Stomach (tissue), 9 donors: ENCODE results near the gene KLHL28. TPM values are rescaled to one million over a fixed set of nuclear protein-coding genes. Genes with fewer than 3 reads are reported as not detected.

Experiments used
- DNase-seq, 2 donors: peaks; one replicate each; pipeline versions ENCODE4 v3.0.0 to v3.0.0-alpha.2; 2013 to 2019
- H3K27ac ChIP-seq, 5 donors: fragments of 200-600 bp in 4 of 5; sonication (generic) in 4 of 5; one replicate each; pipeline ENCODE4 v1.5.1; 2013 to 2019; ENCODE audit warnings: mild to moderate bottlenecking in 1 of 5, moderate library complexity in 1 of 5
- H3K27me3 ChIP-seq, 3 donors: fragments of 200-600 bp; sonication (generic); one replicate each; pipeline ENCODE4 v1.5.1; 2017 to 2019; ENCODE audit warnings: mixed run types in 1 of 3
- H3K36me3 ChIP-seq, 4 donors: fragments of 200-600 bp; sonication (generic); 1 replicate in 3 of 4; 2 replicates in 1 of 4; pipeline ENCODE4 v1.5.1; 2016 to 2019
- H3K4me1 ChIP-seq, 4 donors: fragments of 200-600 bp; sonication (generic); one replicate each; pipeline ENCODE4 v1.5.1; 2016 to 2019
- H3K4me3 ChIP-seq, 4 donors: fragments of 200-600 bp; sonication (generic) in 3 of 4; one replicate each; pipeline ENCODE4 v1.5.1; 2016 to 2019; ENCODE audit warnings: mild to moderate bottlenecking in 1 of 4
- H3K9me3 ChIP-seq, 4 donors: fragments of 200-600 bp; sonication (generic); one replicate each; pipeline ENCODE4 v1.5.1; 2016 to 2019
- EP300 ChIP-seq: sonication (generic); formaldehyde crosslinking; IDR thresholded peaks from one replicate; pipeline ENCODE4 v1.6.1; 2017; ENCODE audit warnings: antibody characterized with exemption
- POLR2A ChIP-seq, 4 donors: fragments of 450-650 bp; IDR thresholded peaks; one replicate each; pipeline ENCODE4 v1.6.1; 2016; ENCODE audit warnings: antibody characterized with exemption in 4 of 4, control low read depth in 2 of 4, mild to moderate bottlenecking in 1 of 4, moderate library complexity in 1 of 4
- POLR2AphosphoS5 ChIP-seq, 3 donors: sonication (generic); formaldehyde crosslinking; IDR thresholded peaks; one replicate each; pipeline ENCODE4 v1.6.1; 2016; ENCODE audit warnings: antibody characterized with exemption in 3 of 3
- WGBS, 5 donors: extraction: QIAGEN DNeasy Blood & Tissue Kit in 3 of 5; methylation state at CpG; one replicate each; pipeline versions ENCODE4 v1.1.5 to v1.1.7; 2013 to 2018; 5-methylcytosine and 5-hydroxymethylcytosine counted together
- intact Hi-C: fragments of 100-400 bp; cut with DNase I; formaldehyde crosslinking; loops from one replicate; pipeline ENCODE4 v1.15.1; 2023; ENCODE audit warnings: low total_unique reads
- polyA plus RNA-seq, 3 donors: library from polyadenylated mRNA; stranded (reverse); fragments of 200-250 nt; gene quantifications; one replicate each; pipeline ENCODE4 v1.2.3, GENCODE V29; 2013
- total RNA-seq, 5 donors: library from RNA; depleted of rRNA; stranded (reverse); fragments of >200 nt; gene quantifications; one replicate each; pipeline versions ENCODE4 v1.1.0 to v1.2.3, GENCODE V29; 2014 to 2016
- TF ChIP-seq, protein P1 (sequence below), 7 experiments: fragments of 450-650 bp in 4 of 7; fragments of 200-600 bp in 3 of 7; sonication (generic) in 3 of 7; IDR thresholded peaks; one replicate each; pipeline ENCODE4 v1.5.1; 2016 to 2019; ENCODE audit warnings: antibody characterized with exemption in 7 of 7, control low read depth in 2 of 7, mild to moderate bottlenecking in 1 of 7
- donor health status: healthy with polysubstance abuse.
- donor health status: Bipolar disorder and iron deficiency.
- donor health status: healthy.

KLHL28 gene
- total and polyA plus RNA-seq, 8 donors, result 1.5 to 20.6 (median 7.0) TPM

DNA sequence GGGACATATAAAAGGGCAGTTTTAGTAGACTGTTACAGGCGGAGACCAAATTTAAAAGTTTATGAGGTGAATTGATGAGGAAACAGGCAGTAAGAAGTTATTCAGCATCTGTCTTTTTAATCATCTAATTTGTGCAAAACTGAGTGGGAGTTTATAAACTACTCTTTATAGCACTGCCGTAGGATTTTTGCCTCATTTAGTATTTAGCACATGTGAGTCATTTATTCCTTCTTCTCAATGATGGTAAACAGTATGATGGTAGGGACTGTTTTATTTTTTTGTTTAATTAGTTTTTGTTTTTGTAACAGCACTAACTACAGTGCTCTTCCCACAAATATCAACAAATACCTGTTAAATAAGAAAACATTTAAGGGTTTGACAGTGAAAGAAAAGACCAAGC lies 20.8 kb upstream of the KLHL28 start:
- WGBS, 5 donors, result 77 to 88% (median 86%) methylated on average over 2 of the region's 2 CpGs
- peaks cover 0 to 13% (median 10%) of the 10 kb centered on the region in 4 donors for H3K4me1 ChIP-seq
- TF ChIP-seq POLR2A (IDR thresholded peaks at IDR 0.05) (no peak), POLR2AphosphoS5 (IDR thresholded peaks at IDR 0.05) (no peak), EP300 (no peak)
- TF ChIP-seq, protein P1, sequence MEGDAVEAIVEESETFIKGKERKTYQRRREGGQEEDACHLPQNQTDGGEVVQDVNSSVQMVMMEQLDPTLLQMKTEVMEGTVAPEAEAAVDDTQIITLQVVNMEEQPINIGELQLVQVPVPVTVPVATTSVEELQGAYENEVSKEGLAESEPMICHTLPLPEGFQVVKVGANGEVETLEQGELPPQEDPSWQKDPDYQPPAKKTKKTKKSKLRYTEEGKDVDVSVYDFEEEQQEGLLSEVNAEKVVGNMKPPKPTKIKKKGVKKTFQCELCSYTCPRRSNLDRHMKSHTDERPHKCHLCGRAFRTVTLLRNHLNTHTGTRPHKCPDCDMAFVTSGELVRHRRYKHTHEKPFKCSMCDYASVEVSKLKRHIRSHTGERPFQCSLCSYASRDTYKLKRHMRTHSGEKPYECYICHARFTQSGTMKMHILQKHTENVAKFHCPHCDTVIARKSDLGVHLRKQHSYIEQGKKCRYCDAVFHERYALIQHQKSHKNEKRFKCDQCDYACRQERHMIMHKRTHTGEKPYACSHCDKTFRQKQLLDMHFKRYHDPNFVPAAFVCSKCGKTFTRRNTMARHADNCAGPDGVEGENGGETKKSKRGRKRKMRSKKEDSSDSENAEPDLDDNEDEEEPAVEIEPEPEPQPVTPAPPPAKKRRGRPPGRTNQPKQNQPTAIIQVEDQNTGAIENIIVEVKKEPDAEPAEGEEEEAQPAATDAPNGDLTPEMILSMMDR (IDR thresholded peaks at IDR 0.05), result no peak

DNA sequence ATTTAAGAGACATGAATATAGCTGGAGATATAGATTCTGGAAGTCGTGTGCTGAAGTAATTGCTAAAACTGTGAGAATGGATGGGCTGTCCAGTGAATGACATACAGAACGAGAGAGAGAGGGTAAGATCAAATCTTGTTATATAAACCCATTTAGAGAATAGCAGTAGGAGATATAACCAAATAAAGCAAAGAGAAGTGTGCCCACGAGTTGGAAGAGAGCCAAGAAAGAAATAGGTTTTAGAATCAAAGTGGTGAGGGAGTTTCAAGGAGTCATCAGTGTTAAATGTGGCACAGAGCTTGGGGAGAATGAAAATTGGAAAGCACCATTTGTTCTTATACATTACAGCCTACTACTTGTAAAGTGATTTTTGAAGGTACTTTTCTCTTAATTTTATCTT lies 19.5 kb upstream of the KLHL28 start:
- no peak for DNase-seq
- H3K4me3 ChIP-seq, result no peak overlapping the region
- no peaks in the 10 kb centered on the region for H3K36me3 ChIP-seq
- no peak for TF ChIP-seq POLR2AphosphoS5 (IDR thresholded peaks at IDR 0.05)
- TF ChIP-seq POLR2A (IDR thresholded peaks at IDR 0.05), result no peak
- TF ChIP-seq EP300, result no peak
- TF ChIP-seq, protein P1 (IDR thresholded peaks at IDR 0.05), result no peak
- no peak overlapping the region for H3K27ac ChIP-seq
- H3K4me1 ChIP-seq, result peaks cover 0 to 13% (median 10%) of the 10 kb centered on the region in 4 donors
- intact Hi-C loops, result no loop called here
- WGBS, 5 donors, result 66 to 80% (median 69%) methylated on average over 3 of the region's 3 CpGs
- no peaks in the 10 kb centered on the region for H3K27me3 ChIP-seq
- H3K9me3 ChIP-seq, result no peaks in the 10 kb centered on the region

More for the DNA sequence above, 20.8 kb upstream of the KLHL28 start:
- Histone ChIP-seq H3K36me3 (no peaks in the 10 kb centered on the region), H3K27ac (no peak overlapping the region), H3K9me3 (no peaks in the 10 kb centered on the region), H3K27me3 (no peaks in the 10 kb centered on the region), H3K4me3 (no peak overlapping the region)
- no peak for DNase-seq
- intact Hi-C loops, result no loop called here

DNA sequence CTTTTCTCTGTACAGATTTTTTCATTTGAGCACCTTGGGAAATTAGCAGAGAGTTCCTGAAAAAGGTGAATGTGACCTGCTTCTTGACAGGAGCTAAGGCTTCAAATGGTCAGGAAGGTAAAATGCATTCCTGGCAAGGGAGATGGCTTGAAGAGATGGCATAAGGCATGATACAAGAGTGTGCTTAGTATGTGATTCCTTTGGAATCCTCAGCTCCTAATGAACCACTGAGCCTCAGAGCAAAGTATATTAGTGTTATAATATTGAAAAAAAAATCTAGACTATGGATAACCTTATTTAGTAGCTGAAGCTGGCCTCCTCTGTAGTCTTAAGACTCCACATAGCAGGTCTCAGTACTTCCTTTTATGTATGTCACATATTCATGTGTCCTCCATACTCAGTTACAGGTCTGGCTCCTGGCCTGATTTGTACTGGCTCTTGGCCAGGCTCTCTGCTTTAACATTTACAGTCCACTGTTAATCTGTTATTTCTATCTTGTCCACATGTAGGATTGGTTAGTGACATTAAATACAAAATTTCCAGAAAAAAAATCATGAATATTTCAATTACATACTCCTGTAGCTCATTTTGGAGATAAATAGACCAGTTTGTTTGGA lies 18.1 kb upstream of the KLHL28 start:
- H3K4me1 ChIP-seq, result peaks cover 0 to 13% (median 10%) of the 10 kb centered on the region in 4 donors
- intact Hi-C loops, result no loop called here
- peak; percentile 51 to 72 for DNase-seq

DNA sequence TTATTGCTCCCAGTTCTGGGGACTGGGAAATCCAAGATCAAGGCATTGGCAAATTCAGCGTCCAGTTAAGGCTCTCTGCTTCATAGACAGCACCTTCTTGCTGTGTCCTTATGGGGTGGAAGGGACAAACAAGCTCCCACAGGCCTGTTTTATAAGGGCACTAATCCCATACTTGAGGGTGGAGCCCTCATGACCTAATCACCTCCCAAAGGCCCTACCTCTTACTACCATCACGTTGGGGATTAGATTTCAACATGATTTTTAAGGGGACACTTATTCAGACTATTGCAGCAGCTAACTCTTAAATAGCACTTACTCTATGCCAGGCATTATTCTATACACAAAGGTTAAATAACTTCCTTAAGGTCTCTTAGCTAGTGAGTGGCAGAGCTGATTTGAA lies 17.5 kb upstream of the KLHL28 start:
- Histone ChIP-seq H3K27ac (no peak overlapping the region), H3K36me3 (no peaks in the 10 kb centered on the region), H3K27me3 (no peaks in the 10 kb centered on the region), H3K4me3 (no peak overlapping the region), H3K4me1 (peaks cover 0 to 13% (median 10%) of the 10 kb centered on the region in 4 donors), H3K9me3 (no peaks in the 10 kb centered on the region)
- WGBS, 5 donors, result 64 to 73% (median 69%) methylated on average over 2 of the region's 2 CpGs
- no peak for DNase-seq
- TF ChIP-seq, protein P1 (IDR thresholded peaks at IDR 0.05), result no peak
- TF ChIP-seq POLR2AphosphoS5 (IDR thresholded peaks at IDR 0.05), result no peak
- TF ChIP-seq EP300, result no peak
- no peak for TF ChIP-seq POLR2A (IDR thresholded peaks at IDR 0.05)
- intact Hi-C loops, result no loop called here

More for the DNA sequence above, 18.1 kb upstream of the KLHL28 start:
- no peaks in the 10 kb centered on the region for H3K9me3 ChIP-seq
- H3K36me3 ChIP-seq, result no peaks in the 10 kb centered on the region
- TF ChIP-seq POLR2A (IDR thresholded peaks at IDR 0.05) (no peak), POLR2AphosphoS5 (IDR thresholded peaks at IDR 0.05) (no peak), EP300 (no peak)
- TF ChIP-seq, protein P1 (IDR thresholded peaks at IDR 0.05), result no peak
- H3K27me3 ChIP-seq, result no peaks in the 10 kb centered on the region
- H3K27ac ChIP-seq, result no peak overlapping the region
- no peak overlapping the region for H3K4me3 ChIP-seq
